Thyroid gland (tissue), 4 donors: ENCODE measurements around the gene WDR93. TPM values are rescaled to one million over a fixed set of nuclear protein-coding genes. Genes with fewer than 3 reads are reported as not detected.
A peak's percentile ranks its signal among the peaks of the same experiment; 100 is the strongest.

Source experiments
- DNase-seq, 2 donors: peaks; one replicate each; pipeline ENCODE4 v3.0.0-alpha.2; 2019
- H3K27ac ChIP-seq, 3 donors: fragments of 200-600 bp; sonication (generic); 1 replicate in 2 of 3; 2 replicates in 1 of 3; pipeline ENCODE4 v1.5.1; 2016 to 2019; ENCODE audit warnings: mild to moderate bottlenecking in 1 of 3, moderate library complexity in 1 of 3
- H3K27me3 ChIP-seq: fragments of 200-600 bp; sonication (generic); one replicate; pipeline ENCODE4 v1.5.1; 2019
- H3K36me3 ChIP-seq, 2 donors: fragments of 200-600 bp; sonication (generic); one replicate each; pipeline ENCODE4 v1.5.1; 2016 to 2019
- H3K4me1 ChIP-seq, 2 donors: fragments of 200-600 bp; sonication (generic); one replicate each; pipeline ENCODE4 v1.5.1; 2017 to 2019
- H3K4me3 ChIP-seq, 3 donors: fragments of 200-600 bp; sonication (generic); replicated peaks in 1 of 3; 1 replicate in 2 of 3; 2 replicates in 1 of 3; pipeline ENCODE4 v1.5.1; 2016; ENCODE audit warnings: mild to moderate bottlenecking in 1 of 3
- H3K9me3 ChIP-seq: fragments of 200-600 bp; sonication (generic); one replicate; pipeline ENCODE4 v1.5.1; 2017
- CTCF ChIP-seq, 6 experiments: fragments of 200-600 bp in 3 of 6; fragments of 450-650 bp in 3 of 6; sonication (generic) in 3 of 6; IDR thresholded peaks; one replicate each; pipeline ENCODE4 v1.5.1; 2016 to 2019; ENCODE audit warnings: antibody characterized with exemption in 6 of 6, mild to moderate bottlenecking in 2 of 6, inconsistent platforms in 1 of 6, moderate library complexity in 1 of 6
- POLR2A ChIP-seq, 2 donors: fragments of 450-650 bp; IDR thresholded peaks; one replicate each; pipeline ENCODE4 v1.6.1; 2017; ENCODE audit warnings: antibody characterized with exemption in 2 of 2, mild to moderate bottlenecking in 2 of 2, moderate library complexity in 1 of 2
- WGBS, 2 donors: methylation state at CpG; one replicate each; pipeline ENCODE4 v1.1.5; 2017; 5-methylcytosine and 5-hydroxymethylcytosine counted together
- intact Hi-C: fragments of 100-400 bp; cut with DNase I; formaldehyde crosslinking; loops from one replicate; pipeline ENCODE4 v1.15.1; 2023
- total RNA-seq, 4 donors: library from RNA; depleted of rRNA; stranded (reverse); fragments of >200 nt; gene quantifications; one replicate each; pipeline ENCODE4 v1.2.3, GENCODE V29; 2016

The WDR93 gene
- total RNA-seq, 4 donors from 2014 or later: 1.1 to 2.3 (median 2.3) TPM

- Histone ChIP-seq H3K36me3 (no peaks in the 10 kb centered on the region), H3K27ac (no peak overlapping the region), H3K27me3 (no peaks in the 10 kb centered on the region), H3K9me3 (no peaks in the 10 kb centered on the region), H3K4me3 (no peak overlapping the region), H3K4me1 (peaks cover 0 to 13% of the 10 kb centered on the region in 2 donors)
- DNase-seq: no peak
- intact Hi-C loops: loop anchor here (10.0 kb wide), 1 partner anchor 319 kb away; no protein-coding TSS in a partner anchor
- WGBS, 2 donors: 0 to 60% methylated on average over 1 of the region's 1 CpG
- no peak for TF ChIP-seq CTCF (IDR thresholded peaks at IDR 0.05)
- TF ChIP-seq POLR2A (IDR thresholded peaks at IDR 0.05): no peak
Observed at GRCh38 chr15:89765694-89766093, 75.1 kb downstream of the WDR93 start.

DNA sequence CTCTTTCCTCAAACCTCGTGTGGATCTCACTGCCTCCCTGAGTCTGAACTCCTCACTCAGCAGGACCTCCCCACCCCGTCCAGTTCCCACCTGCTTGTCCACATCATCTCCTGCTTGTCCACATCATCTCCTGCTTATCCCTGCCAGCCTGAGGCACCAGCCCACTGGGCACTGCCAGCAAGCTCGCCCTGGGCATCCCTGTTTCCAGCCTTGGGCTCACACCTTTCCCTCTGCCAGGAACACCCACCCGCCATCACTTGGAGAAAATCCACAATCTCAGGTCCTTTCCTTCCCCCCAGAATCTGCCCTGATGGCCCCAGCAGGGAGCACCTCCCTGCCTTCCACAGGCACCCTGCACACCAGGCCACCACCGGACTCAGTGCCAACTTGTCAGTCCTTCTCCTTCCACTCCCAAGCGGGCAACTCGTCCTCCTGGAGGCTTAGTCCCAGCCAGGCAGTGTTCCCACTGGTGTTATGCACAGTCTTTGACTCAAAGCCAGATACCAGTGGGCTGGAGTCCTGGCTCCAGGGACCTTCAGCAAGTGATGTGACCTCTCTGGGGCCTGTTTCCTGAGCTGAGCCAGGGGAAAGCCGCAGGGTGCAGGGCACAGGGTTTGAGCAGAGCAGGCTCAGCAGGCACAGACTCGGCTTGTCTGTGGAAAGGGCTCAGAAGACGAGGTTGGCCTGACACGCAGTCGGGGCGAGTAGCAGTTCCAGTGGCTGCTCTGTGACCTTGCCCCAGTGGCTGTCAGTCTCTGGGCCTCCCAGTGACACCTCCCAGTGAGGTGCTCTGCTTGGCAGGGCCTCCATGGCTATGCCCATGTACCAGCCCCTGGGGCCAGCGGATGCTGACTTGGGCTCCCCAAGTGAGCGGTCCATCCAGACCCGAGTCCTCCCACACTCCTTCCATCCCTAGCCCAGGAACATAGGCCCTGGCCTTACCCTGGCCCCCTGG is 76.0 kb downstream of the WDR93 start:
- TF ChIP-seq CTCF (IDR thresholded peaks at IDR 0.05) (no peak), POLR2A (IDR thresholded peaks at IDR 0.05) (no peak)
- H3K9me3 ChIP-seq: no peaks in the 10 kb centered on the region
- WGBS, 2 donors: 76 to 80% methylated on average over 8 to 12 of the region's 16 CpGs
- H3K4me3 ChIP-seq: no peak overlapping the region
- peak in 1 of 2 donors; percentile 30 for DNase-seq
- H3K27ac ChIP-seq: peak overlapping the region in 1 of 3 donors; percentile 6
- no peaks in the 10 kb centered on the region for H3K27me3 ChIP-seq
- H3K36me3 ChIP-seq: no peaks in the 10 kb centered on the region
- peaks cover 0 to 13% of the 10 kb centered on the region in 2 donors for H3K4me1 ChIP-seq
- intact Hi-C loops: loop anchor here (10.0 kb wide), 1 partner anchor 318 kb away; no protein-coding TSS in a partner anchor

DNA sequence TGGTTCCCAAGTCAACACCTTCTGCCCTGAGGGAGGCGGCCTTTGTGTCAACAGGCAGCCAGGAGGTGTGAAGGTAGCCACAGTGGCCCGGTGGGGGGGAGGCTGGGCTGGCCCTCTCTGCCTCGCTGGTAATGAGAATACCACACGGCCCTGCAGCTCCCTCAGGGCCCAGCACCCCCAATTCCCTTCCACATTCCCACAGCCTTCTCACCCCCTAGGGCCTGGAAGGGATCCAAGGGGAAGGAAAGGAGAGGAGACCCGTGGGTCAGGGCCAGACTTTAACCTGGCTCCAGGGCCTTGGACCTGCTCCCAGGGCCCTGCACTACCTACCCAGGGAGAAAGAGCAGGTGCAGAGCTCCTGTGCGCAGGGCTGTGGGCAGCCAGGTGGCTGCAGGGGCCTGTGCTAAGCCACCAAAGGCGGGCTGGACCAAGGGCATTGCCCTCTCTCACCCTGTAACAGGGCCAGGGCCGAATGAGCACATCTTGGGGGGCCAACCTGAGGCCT is 76.9 kb downstream of the WDR93 start:
- intact Hi-C loops: loop anchor here (10.0 kb wide), 1 partner anchor 317 kb away; no protein-coding TSS in a partner anchor

DNA sequence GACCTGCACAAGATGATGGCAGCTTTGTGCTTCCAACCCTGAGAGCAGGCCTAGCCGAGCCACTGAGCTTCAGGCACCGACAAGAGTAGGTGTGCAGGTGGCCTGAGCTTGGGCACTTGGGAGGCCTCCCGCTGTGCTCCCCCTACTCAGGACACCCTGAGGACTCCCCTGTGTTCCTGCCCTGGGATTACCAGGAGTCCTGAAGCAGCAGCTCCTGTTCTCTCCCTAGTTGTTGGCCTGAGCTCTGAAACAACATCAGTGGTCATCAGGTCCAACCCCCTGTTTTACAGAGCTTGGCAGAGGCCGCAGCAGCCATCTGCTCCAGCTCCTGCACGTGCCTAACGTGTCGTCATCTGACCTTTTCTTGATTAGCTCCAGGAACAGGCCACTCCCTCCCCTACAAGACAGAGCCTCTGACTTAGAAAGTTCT is 77.5 kb downstream of the WDR93 start:
- Histone ChIP-seq H3K9me3 (no peaks in the 10 kb centered on the region), H3K4me1 (peaks cover 0 to 13% of the 10 kb centered on the region in 2 donors), H3K27me3 (no peaks in the 10 kb centered on the region), H3K36me3 (no peaks in the 10 kb centered on the region), H3K27ac (no peak overlapping the region), H3K4me3 (no peak overlapping the region)
- intact Hi-C loops: loop anchor here (10.0 kb wide), 1 partner anchor 317 kb away; no protein-coding TSS in a partner anchor
- peak in 1 of 2 donors; percentile 27 for DNase-seq
- 76 to 85% methylated on average over 5 of the region's 7 CpGs for WGBS, 2 donors
- TF ChIP-seq POLR2A (IDR thresholded peaks at IDR 0.05): no peak
- TF ChIP-seq CTCF (IDR thresholded peaks at IDR 0.05): no peak

More for the DNA sequence above, 76.9 kb downstream of the WDR93 start:
- Histone ChIP-seq H3K27ac (peak overlapping the region in 2 of 3 donors; percentile 6 to 17), H3K36me3 (no peaks in the 10 kb centered on the region), H3K4me1 (peaks cover 0 to 13% of the 10 kb centered on the region in 2 donors), H3K27me3 (no peaks in the 10 kb centered on the region), H3K9me3 (no peaks in the 10 kb centered on the region), H3K4me3 (no peak overlapping the region)
- 34 to 35% methylated on average over 5 of the region's 8 CpGs for WGBS, 2 donors
- TF ChIP-seq CTCF (IDR thresholded peaks at IDR 0.05): no peak
- no peak for TF ChIP-seq POLR2A (IDR thresholded peaks at IDR 0.05)
- peak; percentile 73 to 82 for DNase-seq
